Stimulated activated CD8-positive, alpha-beta memory T cell treated with anti-CD3 and anti-CD28 coated beads, Interleukin-15, amount 100 ng/mL, for 24 hours (primary cell): ENCODE results near the gene ACYP2.

Experiments
- DNase-seq: peaks from one replicate; pipeline ENCODE4 v3.0.0-alpha.2; 2020; ENCODE audit warnings: low read depth

Gene ACYP2

GRCh38 chr2:54161660-54162424 is 46.4 kb downstream of the ACYP2 start:
- no peak for DNase-seq

GRCh38 chr2:54164106-54164505 is 48.7 kb downstream of the ACYP2 start:
- DNase-seq = no peak

- DNase-seq = no peak
These were observed 50.8 kb downstream of the ACYP2 start for GRCh38 chr2:54166121-54166773.

- DNase-seq = no peak
These were observed 61.2 kb downstream of the ACYP2 start for GRCh38 chr2:54176577-54176976.

GRCh38 chr2:54183281-54183680 is 67.9 kb downstream of the ACYP2 start:
- no peak for DNase-seq

- DNase-seq = no peak
These were observed 68.6 kb downstream of the ACYP2 start for GRCh38 chr2:54183972-54184371.

- DNase-seq = no peak
These were observed 69.7 kb downstream of the ACYP2 start for GRCh38 chr2:54185105-54185504.

GRCh38 chr2:54187331-54187730 is 71.9 kb downstream of the ACYP2 start:
- DNase-seq = no peak

GRCh38 chr2:54189539-54189938 is 74.1 kb downstream of the ACYP2 start:
- no peak for DNase-seq

- DNase-seq = no peak
These were observed 76.1 kb downstream of the ACYP2 start for GRCh38 chr2:54191361-54192135.

GRCh38 chr2:54194761-54195750 is 79.6 kb downstream of the ACYP2 start:
- DNase-seq = no peak

GRCh38 chr2:54196646-54197045 is 81.2 kb downstream of the ACYP2 start:
- DNase-seq = no peak

- DNase-seq = no peak
These were observed 89.1 kb downstream of the ACYP2 start for GRCh38 chr2:54204476-54204875.

- no peak for DNase-seq
These were observed 91.2 kb downstream of the ACYP2 start for GRCh38 chr2:54206596-54206995.

GRCh38 chr2:54207666-54208195 is 92.3 kb downstream of the ACYP2 start:
- no peak for DNase-seq

- no peak for DNase-seq
These were observed 93.2 kb downstream of the ACYP2 start for GRCh38 chr2:54208364-54209240.

GRCh38 chr2:54209379-54209778 is 94.0 kb downstream of the ACYP2 start:
- no peak for DNase-seq

GRCh38 chr2:54212456-54212855 is 97.0 kb downstream of the ACYP2 start:
- no peak for DNase-seq

GRCh38 chr2:54213082-54213481 is 97.7 kb downstream of the ACYP2 start:
- no peak for DNase-seq

- no peak for DNase-seq
These were observed 109.6 kb downstream of the ACYP2 start for GRCh38 chr2:54224997-54225396.
